Gastrocnemius medialis (tissue), 4 donors: Measurements from ENCODE around the gene PPP3R2. TPM values are rescaled to one million over a fixed set of nuclear protein-coding genes. Genes with fewer than 3 reads are reported as not detected.

Experiments
- ATAC-seq, 2 donors: fragments of 150-250 bp; one replicate each; pipeline ENCODE4 v1.9.1; 2016
- DNase-seq, 2 donors: peaks; one replicate each; pipeline ENCODE4 v3.0.0-alpha.2; 2019
- H3K27ac ChIP-seq, 4 donors: fragments of 200-600 bp; sonication (generic); 1 replicate in 1 of 4; 2 replicates in 3 of 4; pipeline ENCODE4 v1.5.1; 2016 to 2018; ENCODE audit warnings: mild to moderate bottlenecking in 2 of 4, moderate library complexity in 1 of 4
- H3K27me3 ChIP-seq, 3 donors: fragments of 200-600 bp; sonication (generic) in 2 of 3; 1 replicate in 1 of 3; 2 replicates in 2 of 3; pipeline versions ENCODE4 v1.5.1 to v1.6.0; 2016 to 2019; ENCODE audit warnings: mild to moderate bottlenecking in 1 of 3, moderate library complexity in 1 of 3
- H3K36me3 ChIP-seq, 2 donors: fragments of 200-600 bp; sonication (generic) in 1 of 2; one replicate each; pipeline ENCODE4 v1.5.1; 2017 to 2018
- H3K4me1 ChIP-seq, 2 donors: fragments of 200-600 bp; sonication (generic) in 1 of 2; one replicate each; pipeline ENCODE4 v1.5.1; 2016 to 2017; ENCODE audit warnings: mild to moderate bottlenecking in 2 of 2
- H3K4me3 ChIP-seq, 4 donors: fragments of 200-600 bp; sonication (generic) in 3 of 4; 1 replicate in 1 of 4; 2 replicates in 3 of 4; pipeline ENCODE4 v1.5.1; 2016 to 2019; ENCODE audit warnings: mild to moderate bottlenecking in 2 of 4
- H3K9me3 ChIP-seq, 3 donors: fragments of 200-600 bp; sonication (generic) in 2 of 3; 1 replicate in 1 of 3; 2 replicates in 2 of 3; pipeline ENCODE4 v1.5.1; 2016 to 2019
- POLR2A ChIP-seq, 2 donors: fragments of 450-650 bp; IDR thresholded peaks; one replicate each; pipeline ENCODE4 v1.6.1; 2017; ENCODE audit warnings: antibody characterized with exemption in 2 of 2, mild to moderate bottlenecking in 2 of 2, moderate library complexity in 2 of 2
- in situ Hi-C, 4 donors: fragments of 200-750 bp; cut with MboI; loops; one replicate each; pipeline versions ENCODE4 v1.15.0 to v1.8.0; 2017; ENCODE audit warnings: low sequenced_read_pairs in 4 of 4
- intact Hi-C: fragments of 100-400 bp; cut with DNase I; formaldehyde crosslinking; loops from one replicate; pipeline ENCODE4 v1.15.1; 2023; ENCODE audit warnings: low total_unique reads
- total RNA-seq, 4 donors: library from RNA; depleted of rRNA; stranded (reverse); fragments of >200 nt; gene quantifications; one replicate each; pipeline versions ENCODE4 v1.1.0 to v1.2.3, GENCODE V29; 2016
- TF ChIP-seq, protein P1 (sequence below), 5 experiments: fragments of 450-650 bp in 3 of 5; fragments of 200-600 bp in 2 of 5; sonication (generic) in 2 of 5; IDR thresholded peaks in 4 of 5; conservative IDR thresholded peaks in 1 of 5; 1 replicate in 4 of 5; 2 replicates in 1 of 5; pipeline ENCODE4 v1.5.1; 2016 to 2019; ENCODE audit warnings: antibody characterized with exemption in 5 of 5, mild to moderate bottlenecking in 3 of 5, moderate library complexity in 3 of 5

The PPP3R2 gene
- not detected for total RNA-seq

- intact Hi-C loops (no loop called here), in situ Hi-C loops (no loop called here)
- Histone ChIP-seq H3K4me1 (no peaks in the 10 kb centered on the region), H3K27ac (no peak within 1 kb of the TSS), H3K27me3 (no peaks in the 10 kb centered on the region), H3K36me3 (no peaks in the 10 kb centered on the region), H3K9me3 (no peaks in the 10 kb centered on the region), H3K4me3 (no peak within 1 kb of the TSS)
- ATAC-seq (no peak), DNase-seq (no peak)
- TF ChIP-seq POLR2A (IDR thresholded peaks at IDR 0.05): no peak
- TF ChIP-seq, protein P1, sequence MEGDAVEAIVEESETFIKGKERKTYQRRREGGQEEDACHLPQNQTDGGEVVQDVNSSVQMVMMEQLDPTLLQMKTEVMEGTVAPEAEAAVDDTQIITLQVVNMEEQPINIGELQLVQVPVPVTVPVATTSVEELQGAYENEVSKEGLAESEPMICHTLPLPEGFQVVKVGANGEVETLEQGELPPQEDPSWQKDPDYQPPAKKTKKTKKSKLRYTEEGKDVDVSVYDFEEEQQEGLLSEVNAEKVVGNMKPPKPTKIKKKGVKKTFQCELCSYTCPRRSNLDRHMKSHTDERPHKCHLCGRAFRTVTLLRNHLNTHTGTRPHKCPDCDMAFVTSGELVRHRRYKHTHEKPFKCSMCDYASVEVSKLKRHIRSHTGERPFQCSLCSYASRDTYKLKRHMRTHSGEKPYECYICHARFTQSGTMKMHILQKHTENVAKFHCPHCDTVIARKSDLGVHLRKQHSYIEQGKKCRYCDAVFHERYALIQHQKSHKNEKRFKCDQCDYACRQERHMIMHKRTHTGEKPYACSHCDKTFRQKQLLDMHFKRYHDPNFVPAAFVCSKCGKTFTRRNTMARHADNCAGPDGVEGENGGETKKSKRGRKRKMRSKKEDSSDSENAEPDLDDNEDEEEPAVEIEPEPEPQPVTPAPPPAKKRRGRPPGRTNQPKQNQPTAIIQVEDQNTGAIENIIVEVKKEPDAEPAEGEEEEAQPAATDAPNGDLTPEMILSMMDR (IDR thresholded peaks at IDR 0.05 in 4 of 5, conservative IDR thresholded peaks at IDR 0.05 in 1 of 5): no peak
These were observed at the start of gene PPP3R2 for GRCh38 chr9:101594796-101595195. PPP3R2 (minus strand) TSS chr9:101594969; CDS start chr9:101594921, 48 bp downstream.

GRCh38 chr9:101639785-101640665, 45.3 kb upstream of the PPP3R2 start:
- Histone ChIP-seq H3K36me3 (no peaks in the 10 kb centered on the region), H3K4me3 (no peak overlapping the region), H3K9me3 (peaks cover 0 to 8% (median 0%) of the 10 kb centered on the region in 3 donors), H3K27ac (no peak overlapping the region), H3K27me3 (no peaks in the 10 kb centered on the region), H3K4me1 (no peaks in the 10 kb centered on the region)
- in situ Hi-C loops: no loop called here
- ATAC-seq: no peak
- no peak for DNase-seq
- TF ChIP-seq POLR2A (IDR thresholded peaks at IDR 0.05): no peak
- TF ChIP-seq, protein P1 (IDR thresholded peaks at IDR 0.05 in 4 of 5, conservative IDR thresholded peaks at IDR 0.05 in 1 of 5): no peak
- intact Hi-C loops: no loop called here

GRCh38 chr9:101639311-101639710, 44.5 kb upstream of the PPP3R2 start:
- H3K36me3 ChIP-seq: no peaks in the 10 kb centered on the region
- DNase-seq: no peak
- in situ Hi-C loops (no loop called here), intact Hi-C loops (no loop called here)
- H3K27ac ChIP-seq: no peak overlapping the region
- no peaks in the 10 kb centered on the region for H3K4me1 ChIP-seq
- H3K9me3 ChIP-seq: peaks cover 0 to 8% (median 0%) of the 10 kb centered on the region in 3 donors
- H3K4me3 ChIP-seq: no peak overlapping the region
- no peaks in the 10 kb centered on the region for H3K27me3 ChIP-seq
- no peak for TF ChIP-seq POLR2A (IDR thresholded peaks at IDR 0.05)
- TF ChIP-seq, protein P1 (IDR thresholded peaks at IDR 0.05 in 4 of 5, conservative IDR thresholded peaks at IDR 0.05 in 1 of 5): no peak
- no peak for ATAC-seq

- Histone ChIP-seq H3K36me3 (no peaks in the 10 kb centered on the region), H3K4me3 (no peak overlapping the region), H3K9me3 (no peaks in the 10 kb centered on the region), H3K27ac (no peak overlapping the region), H3K27me3 (no peaks in the 10 kb centered on the region), H3K4me1 (no peaks in the 10 kb centered on the region)
- in situ Hi-C loops: no loop called here
- DNase-seq: no peak
- TF ChIP-seq, protein P1 (IDR thresholded peaks at IDR 0.05 in 4 of 5, conservative IDR thresholded peaks at IDR 0.05 in 1 of 5): no peak
- TF ChIP-seq POLR2A (IDR thresholded peaks at IDR 0.05): no peak
- no peak for ATAC-seq
- intact Hi-C loops: no loop called here
These were observed 41.5 kb upstream of the PPP3R2 start for GRCh38 chr9:101636247-101636646.
